ENCODE measurements around the gene CLEC4C.

Gene CLEC4C

DNA sequence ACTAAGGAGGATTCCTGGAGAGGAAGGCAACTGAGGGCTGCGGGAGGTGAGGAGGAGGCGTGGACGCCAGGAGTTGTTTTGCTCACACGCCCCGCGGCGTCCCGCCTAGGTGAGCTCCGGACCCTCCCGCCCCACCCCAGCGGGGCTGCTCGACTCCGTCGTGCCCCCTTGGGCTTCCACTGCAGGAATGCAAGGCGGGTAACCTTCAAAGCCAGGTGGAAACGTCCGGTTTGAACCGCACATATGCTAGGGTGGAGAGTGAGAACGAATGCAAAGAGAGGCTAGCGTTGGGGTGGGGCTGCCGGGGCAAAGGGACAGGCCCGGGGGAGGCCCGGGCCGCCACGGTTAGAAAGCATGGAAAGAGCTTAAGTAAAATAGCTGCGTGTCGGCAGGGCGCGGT lies 41.3 kb downstream of the CLEC4C start:
- TF ChIP-seq SIN3A (IDR thresholded peaks at IDR 0.05; ENCODE audit: borderline replicate concordance, insufficient read depth, low read length) (no peak), TAF1 (IDR thresholded peaks at IDR 0.05; ENCODE audit: borderline replicate concordance, insufficient read depth, low read length) (no peak), FOXP2 (optimal IDR thresholded peaks at IDR 0.05; ENCODE audit: borderline replicate concordance, extremely low read depth, extremely low read length, insufficient read depth) (no peak), POLR2AphosphoS5 (IDR thresholded peaks at IDR 0.05; ENCODE audit: low read depth, low read length) (no peak)
- TF ChIP-seq, protein P1, sequence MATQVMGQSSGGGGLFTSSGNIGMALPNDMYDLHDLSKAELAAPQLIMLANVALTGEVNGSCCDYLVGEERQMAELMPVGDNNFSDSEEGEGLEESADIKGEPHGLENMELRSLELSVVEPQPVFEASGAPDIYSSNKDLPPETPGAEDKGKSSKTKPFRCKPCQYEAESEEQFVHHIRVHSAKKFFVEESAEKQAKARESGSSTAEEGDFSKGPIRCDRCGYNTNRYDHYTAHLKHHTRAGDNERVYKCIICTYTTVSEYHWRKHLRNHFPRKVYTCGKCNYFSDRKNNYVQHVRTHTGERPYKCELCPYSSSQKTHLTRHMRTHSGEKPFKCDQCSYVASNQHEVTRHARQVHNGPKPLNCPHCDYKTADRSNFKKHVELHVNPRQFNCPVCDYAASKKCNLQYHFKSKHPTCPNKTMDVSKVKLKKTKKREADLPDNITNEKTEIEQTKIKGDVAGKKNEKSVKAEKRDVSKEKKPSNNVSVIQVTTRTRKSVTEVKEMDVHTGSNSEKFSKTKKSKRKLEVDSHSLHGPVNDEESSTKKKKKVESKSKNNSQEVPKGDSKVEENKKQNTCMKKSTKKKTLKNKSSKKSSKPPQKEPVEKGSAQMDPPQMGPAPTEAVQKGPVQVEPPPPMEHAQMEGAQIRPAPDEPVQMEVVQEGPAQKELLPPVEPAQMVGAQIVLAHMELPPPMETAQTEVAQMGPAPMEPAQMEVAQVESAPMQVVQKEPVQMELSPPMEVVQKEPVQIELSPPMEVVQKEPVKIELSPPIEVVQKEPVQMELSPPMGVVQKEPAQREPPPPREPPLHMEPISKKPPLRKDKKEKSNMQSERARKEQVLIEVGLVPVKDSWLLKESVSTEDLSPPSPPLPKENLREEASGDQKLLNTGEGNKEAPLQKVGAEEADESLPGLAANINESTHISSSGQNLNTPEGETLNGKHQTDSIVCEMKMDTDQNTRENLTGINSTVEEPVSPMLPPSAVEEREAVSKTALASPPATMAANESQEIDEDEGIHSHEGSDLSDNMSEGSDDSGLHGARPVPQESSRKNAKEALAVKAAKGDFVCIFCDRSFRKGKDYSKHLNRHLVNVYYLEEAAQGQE (IDR thresholded peaks at IDR 0.05; ENCODE audit: insufficient read depth in 1 of 2, low read depth in 2 of 2, low read length in 2 of 2), result no peak

DNA sequence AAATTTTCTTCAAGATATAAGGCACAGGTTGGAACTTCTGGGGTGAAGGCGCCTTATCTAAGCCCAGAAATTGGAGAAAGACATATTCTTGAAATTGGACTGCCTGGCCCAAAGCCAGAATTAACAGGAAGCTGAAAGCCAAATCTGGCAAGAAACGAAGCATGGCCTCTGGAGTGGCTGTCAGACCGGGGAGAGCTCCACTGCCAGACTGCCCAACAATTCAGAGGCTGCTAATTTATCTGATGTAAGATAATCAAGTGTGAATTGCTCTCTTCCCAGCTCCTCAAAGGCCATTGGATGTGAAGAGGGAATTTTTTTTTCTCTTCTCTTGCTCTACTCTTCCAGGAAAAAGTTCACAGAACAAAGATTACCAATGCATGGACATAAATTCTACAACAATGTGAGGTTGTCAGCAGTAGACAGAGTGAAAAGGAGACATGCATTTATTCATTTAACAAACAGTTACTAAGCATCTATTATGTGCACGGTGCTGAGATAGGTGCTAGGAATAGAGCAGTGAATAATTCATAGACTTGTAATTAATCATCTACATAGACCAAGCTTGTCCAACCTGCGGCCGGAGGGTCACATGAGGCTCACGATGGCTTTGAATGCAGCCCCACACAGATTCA lies 51.5 kb downstream of the CLEC4C start, which contains the start of gene GDF3:
Gene GDF3 (minus strand): TSS at position 210 of the 632 bp plus-strand sequence. CDS start 47 bp downstream, at position 163.
- no peak for TF ChIP-seq FOXP2 (optimal IDR thresholded peaks at IDR 0.05; ENCODE audit: borderline replicate concordance, extremely low read depth, extremely low read length, insufficient read depth)
- TF ChIP-seq, protein P1 (IDR thresholded peaks at IDR 0.05; ENCODE audit: insufficient read depth in 1 of 2, low read depth in 2 of 2, low read length in 2 of 2), result no peak
- no peak for TF ChIP-seq POLR2AphosphoS5 (IDR thresholded peaks at IDR 0.05; ENCODE audit: low read depth, low read length)
- no peak for TF ChIP-seq SIN3A (IDR thresholded peaks at IDR 0.05; ENCODE audit: borderline replicate concordance, insufficient read depth, low read length)
- TF ChIP-seq TAF1 (IDR thresholded peaks at IDR 0.05; ENCODE audit: borderline replicate concordance, insufficient read depth, low read length), result no peak

DNA sequence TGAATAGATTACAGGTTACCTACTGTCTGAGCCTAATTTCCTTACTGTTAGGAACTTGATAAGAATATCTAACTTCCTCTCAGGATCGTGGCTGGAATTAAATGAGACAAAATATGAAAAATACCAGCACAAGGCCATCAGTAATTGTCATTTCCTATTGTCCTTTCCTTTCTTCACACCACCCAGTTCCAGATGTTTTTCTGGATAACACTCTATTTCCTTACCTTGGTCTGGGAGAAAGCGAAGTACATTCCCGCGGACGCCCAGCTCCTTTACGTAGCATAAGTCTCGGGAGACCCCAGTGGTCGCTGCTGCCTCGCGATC lies 52.0 kb downstream of the CLEC4C start:
- no peak for TF ChIP-seq FOXP2 (optimal IDR thresholded peaks at IDR 0.05; ENCODE audit: borderline replicate concordance, extremely low read depth, extremely low read length, insufficient read depth)
- TF ChIP-seq, protein P1 (IDR thresholded peaks at IDR 0.05; ENCODE audit: insufficient read depth in 1 of 2, low read depth in 2 of 2, low read length in 2 of 2), result no peak
- TF ChIP-seq SIN3A (IDR thresholded peaks at IDR 0.05; ENCODE audit: borderline replicate concordance, insufficient read depth, low read length), result no peak

DNA sequence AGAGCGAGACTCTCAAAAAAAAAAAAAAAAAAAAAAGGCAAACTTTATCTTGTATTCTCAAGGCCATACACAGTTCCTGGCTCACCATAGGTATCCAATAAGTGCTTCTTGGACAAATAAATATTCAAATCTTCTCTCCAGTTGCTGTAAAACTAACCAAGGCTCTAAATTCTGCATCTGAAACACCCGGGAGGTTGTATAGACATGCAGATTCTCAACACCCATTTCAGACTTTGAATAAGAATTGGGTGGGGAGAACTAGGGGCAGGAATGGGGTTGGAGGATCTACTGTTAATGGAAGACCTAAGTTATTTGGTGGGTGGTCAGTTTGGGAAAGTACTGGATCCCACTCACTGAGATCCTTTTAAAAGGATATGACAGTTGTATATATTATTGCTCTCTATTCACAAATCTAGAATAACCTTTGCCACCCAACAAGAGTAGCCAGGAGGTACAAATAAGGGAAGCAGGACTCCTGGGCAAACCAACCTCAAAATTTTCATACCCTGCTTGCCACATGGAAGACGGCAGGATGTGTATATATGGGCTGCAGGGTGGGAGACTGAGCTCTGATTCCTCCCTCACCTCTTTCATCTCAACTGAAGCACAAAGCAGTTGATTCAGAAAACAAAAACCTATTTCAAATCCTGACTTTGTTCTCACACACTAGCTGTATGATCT lies 52.5 kb downstream of the CLEC4C start:
- TF ChIP-seq SIN3A (IDR thresholded peaks at IDR 0.05; ENCODE audit: borderline replicate concordance, insufficient read depth, low read length) (no peak), POLR2AphosphoS5 (IDR thresholded peaks at IDR 0.05; ENCODE audit: low read depth, low read length) (no peak)
- TF ChIP-seq, protein P1 (IDR thresholded peaks at IDR 0.05; ENCODE audit: insufficient read depth in 1 of 2, low read depth in 2 of 2, low read length in 2 of 2), result no peak
